Measurements from ENCODE around the gene ATG5.
A peak's percentile ranks its signal among the peaks of the same experiment; 100 is the strongest.
"Not testable (repeated sequence)": the region's sequence is repeated elsewhere in the genome, so short reads cannot be mapped to it uniquely, and the experiment has no call there.

ATG5 gene

DNA sequence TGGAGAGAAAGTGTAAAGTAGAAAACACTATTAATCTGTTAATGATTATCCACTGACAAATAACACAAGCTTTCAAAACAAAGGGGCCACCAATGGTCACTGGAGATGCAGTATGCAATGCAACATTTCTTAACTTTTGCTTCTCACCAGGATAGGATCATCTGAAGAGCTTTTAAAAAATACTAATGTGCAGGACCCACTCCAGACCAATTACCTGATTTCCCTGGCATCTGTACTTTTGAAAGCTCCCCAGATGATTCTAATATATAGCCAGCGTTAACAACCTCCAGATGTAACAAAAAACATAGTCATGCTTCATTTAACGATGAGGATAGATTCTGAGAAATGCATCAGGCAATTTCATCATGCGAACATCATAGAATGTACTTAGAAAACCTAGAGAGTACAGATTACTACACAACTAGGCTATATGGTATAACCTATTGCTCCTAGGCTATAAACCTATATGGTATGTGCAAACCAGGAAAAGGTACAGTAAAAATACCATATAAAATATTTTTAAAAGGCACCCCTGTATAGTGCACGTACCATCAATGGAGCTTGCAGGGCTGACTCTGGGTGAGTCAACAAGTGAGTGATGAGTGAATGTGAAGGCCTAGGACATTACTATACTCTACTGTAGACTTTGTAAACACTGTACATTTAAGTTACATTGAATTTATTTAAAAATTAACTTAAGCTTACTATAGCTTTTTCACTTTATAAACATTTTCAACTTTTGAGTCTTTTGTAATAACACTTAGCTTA is 69.2 kb downstream of the ATG5 start:
- DNase-seq (ENCODE audit: low spot score), result no peak

DNA sequence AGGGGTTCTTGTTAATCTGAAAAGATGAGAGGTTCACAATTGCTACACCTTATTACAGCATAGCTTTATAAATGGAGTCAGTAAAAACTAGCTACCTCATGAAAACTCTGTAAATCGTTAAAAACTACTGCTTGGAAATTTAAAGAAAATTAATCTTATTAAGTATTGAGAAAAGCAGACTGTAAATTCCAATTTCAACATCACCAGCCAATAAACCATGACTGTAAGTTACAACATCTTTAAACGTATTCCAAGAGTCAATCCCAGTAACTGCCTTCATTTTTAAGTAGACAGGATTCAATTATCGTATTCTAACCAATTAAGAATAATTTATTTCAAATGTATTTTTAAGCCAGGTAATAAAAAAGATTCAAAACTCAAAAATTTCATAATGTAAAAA is 70.3 kb downstream of the ATG5 start:
- DNase-seq (ENCODE audit: low spot score), result no peak

DNA sequence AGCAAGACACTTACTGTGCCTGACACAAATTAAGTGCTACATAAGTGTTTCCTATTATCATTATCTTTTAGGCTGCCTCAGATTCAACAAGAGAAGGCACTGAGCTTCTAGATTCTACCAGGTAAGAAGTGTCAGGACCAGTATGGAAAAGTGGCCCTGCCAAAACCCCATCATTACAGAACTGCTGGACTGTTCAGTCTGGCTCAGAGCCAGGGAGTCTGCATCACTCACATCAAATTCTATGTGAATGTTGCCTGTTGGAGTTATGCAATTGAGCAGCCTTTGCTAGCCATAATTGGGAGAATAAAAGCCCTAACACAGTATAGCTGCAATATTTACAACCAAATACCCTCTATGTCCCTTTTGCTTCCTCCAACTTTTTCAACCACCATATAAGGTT is 70.9 kb downstream of the ATG5 start:
- DNase-seq (ENCODE audit: low spot score), result no peak

DNA sequence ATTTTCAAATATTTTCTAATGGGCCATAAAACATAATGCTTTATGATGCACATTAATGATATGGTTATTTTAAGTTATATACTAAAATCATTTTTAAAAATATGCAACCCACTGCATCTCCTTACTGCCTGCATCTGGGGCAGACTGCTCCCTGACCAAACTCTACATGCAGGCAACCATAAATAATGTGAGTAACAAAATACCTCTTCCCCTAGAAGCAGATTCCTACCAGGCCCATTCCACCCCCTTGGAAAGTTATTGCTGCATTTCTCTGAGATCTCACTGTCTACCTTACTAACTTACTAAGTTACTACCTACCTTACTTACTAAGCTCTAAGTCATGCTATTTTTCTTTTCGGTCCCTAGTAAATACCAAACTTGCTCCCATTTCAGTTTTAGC is 71.8 kb downstream of the ATG5 start:
- no peak for DNase-seq (ENCODE audit: low spot score)

DNA sequence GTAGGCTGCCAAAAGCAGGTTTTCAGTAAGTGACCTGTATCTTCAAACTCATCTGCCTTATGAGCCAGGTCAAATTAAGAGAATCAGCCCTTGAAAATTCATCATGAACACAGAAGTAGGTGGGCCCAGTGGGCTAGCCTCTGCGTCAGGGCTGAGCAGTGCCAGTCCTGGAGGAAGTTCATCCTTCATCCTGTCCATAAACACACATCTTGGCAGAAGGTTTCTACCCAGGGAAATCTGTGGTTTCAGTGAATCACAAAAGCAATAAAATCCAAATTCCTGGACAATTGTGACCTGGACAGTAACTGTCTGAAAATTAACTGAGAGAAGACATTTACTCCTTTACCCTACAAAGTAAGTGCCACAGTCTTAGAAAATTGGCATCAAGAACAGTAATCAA is 72.4 kb downstream of the ATG5 start:
- no peak for DNase-seq (ENCODE audit: low spot score)

DNA sequence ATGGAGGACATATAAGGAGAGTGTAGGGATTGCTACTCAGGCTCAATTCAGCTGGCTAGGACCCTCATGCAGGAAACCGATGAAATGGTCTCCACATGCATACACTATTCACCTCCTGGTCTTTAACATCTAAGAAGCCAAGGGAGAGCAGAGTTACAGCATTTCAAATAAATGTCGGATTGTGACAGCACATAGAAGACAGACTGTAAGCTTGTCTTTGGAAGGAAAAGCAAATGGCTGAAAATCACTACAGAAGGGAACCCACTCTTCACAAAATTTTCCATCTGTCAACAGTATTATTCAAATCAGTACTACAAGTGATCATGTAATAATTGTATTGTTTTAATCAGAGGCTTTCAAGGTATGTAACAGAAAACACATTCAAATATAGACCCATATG is 72.9 kb downstream of the ATG5 start:
- DNase-seq (ENCODE audit: low spot score), result no peak

DNA sequence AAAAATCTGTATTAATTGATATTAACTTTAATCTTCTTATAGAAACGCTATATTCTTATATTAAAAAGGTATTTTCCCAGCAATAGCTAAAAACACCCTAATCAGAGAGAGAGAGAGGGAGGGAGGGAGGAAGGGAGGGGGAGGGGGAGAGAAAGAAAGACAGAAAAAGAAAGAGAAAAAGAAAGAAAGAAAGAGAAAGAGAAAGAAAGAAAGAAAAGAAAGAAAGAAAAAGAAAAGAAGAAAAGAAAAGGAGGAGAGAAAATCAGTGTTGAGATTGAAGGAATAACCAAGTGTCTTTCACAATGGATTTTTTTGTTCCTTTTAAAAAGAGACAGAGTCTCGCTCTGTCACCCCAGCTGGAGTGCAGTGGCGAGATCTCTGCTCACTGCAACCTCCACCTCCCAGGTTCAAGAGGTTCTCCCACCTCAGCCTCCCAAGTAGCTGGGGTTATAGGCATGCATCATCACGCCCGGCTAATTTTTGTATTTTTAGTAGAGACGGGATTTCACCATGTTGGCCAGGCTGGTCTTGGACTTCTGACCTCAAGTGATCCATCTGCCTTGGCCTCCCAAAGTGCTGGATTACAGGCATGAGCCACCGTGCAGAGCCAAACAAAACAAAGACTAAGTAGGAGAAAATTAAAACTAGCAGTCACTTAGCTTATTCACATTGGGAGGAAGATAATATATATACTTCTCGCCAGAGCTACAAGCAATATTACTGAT is 73.9 kb downstream of the ATG5 start:
- DNase-seq (ENCODE audit: low spot score), result not testable (repeated sequence)

DNA sequence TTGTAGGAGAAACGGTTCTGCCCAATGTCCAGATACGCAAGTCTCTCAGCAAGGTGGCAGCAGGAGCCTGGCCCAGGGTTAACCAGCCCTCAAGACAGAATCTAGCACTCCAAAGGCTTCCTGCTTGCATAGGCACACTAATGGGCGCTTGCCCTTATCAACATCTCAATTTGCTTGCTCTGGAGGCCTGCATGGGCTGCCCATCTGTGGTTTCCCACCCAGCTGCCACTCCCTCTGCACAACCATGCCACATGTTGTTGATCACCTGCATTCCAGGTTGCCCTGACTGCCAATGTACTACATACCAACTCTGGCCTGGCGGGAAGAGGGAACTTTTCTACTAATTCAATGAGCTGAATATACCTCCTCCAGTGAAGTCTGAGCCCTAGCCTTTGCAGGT is 74.6 kb downstream of the ATG5 start:
- DNase-seq (ENCODE audit: low spot score), result no peak

DNA sequence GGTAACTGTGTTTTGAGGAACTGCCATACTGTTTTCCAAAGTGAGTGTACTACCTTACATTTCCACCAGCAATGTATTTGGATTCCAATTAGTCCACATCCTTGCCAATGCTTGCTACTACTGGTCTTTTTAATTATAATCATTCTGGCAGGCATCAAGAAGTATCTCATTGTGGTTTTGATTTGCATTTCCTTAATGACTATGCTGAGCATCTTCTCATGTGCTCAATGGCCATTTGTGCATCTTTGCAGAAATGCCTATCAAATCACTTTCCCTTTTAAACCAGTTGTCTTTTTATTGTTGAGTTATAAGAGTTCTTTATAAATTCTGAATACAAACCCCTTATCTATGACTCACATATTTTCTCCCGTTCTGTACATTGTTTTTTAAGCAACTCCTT is 75.9 kb downstream of the ATG5 start:
- no peak for DNase-seq (ENCODE audit: low spot score)

DNA sequence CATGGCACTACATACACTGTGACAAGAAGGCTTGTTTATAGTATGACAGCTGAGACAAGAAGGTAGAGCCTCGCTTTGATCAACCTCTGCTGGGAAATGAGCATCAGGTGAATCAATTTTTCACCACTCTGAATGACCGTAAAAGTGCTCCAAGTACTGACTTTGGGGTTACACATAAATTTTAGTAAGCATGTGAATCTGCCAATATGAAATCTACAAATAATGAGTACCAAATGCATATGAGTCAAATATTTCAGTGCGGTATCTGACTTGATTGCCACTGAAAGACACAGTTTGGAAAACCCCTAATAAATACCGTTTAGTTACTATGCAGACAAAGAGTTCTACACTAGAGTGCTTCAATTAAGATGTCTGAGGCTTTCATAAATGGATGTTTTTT is 77.8 kb downstream of the ATG5 start:
- DNase-seq (ENCODE audit: low spot score), result peak; percentile 6

DNA sequence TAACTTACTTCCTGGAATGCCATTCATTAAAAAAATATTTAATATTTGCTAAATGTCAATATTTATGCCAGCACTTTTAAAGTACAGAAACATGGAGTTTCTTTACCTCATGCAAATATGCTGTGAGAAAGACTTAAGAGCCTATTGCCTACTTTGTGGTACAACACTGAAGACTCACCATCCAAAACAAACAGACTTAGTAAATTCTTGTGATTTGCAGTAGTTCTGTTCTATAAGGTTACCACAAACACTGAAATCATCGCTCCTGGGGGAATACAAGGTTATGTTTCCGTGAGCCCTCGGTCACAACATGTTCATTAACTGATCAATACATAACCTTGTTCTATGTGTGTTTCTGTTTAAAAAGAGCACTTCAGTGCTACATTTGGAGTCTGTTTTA is 78.3 kb downstream of the ATG5 start:
- DNase-seq (ENCODE audit: low spot score), result no peak

DNA sequence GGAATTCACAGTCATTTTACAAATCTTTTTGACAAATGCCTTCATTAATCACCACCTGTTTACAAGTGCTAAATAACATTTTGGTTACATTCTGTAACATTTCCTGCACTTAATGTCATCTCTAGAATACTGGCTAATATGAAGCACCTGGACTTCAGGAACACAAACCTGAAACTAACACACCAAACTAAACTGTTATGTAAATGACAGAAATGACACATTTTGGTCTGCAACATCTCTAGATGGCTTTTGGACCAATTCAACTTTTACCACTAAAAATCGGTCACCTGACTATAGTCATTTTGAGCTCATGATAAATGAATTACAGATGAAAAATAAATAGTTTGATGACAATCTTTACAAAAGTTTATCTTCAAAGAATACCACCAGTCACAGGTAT is 80.6 kb downstream of the ATG5 start:
- DNase-seq (ENCODE audit: low spot score), result no peak

DNA sequence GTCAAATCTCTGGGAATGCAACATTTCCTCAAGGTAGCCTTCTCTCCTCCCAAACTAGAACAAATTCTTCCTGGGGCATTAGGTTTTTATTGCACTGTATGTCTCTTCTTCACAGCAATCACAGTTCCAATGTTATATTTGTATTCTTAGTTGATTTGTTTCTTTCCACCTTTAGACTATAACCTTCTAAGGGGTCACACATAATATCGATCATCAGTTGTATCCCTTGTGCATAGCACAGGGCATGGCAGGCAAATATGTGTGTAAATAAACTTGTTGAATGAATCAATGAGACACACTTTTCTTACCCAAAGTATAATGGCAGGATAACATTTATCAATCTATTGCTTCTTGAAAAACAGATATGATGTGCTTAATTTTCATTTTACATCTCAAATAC is 81.0 kb downstream of the ATG5 start:
- DNase-seq (ENCODE audit: low spot score), result no peak

DNA sequence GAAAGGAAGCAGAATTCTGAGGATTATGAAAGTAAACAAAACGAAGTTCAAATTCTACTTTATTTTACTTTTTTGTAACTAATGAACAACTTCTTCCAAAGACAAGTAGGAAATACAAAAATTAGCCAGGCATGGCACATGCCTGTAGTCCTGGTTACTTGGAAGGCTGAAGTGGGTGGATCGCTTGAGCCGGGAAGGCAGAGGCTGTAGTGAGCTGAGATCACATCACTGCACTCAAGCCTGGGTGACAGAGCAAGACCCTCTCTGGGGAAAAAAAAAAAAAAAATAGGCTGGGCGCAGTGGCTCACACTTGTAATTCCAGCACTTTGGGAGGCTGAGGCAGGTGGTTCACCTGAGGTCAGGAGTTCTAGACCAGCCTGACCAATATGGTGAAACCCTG is 82.3 kb downstream of the ATG5 start:
- no peak for DNase-seq (ENCODE audit: low spot score)

DNA sequence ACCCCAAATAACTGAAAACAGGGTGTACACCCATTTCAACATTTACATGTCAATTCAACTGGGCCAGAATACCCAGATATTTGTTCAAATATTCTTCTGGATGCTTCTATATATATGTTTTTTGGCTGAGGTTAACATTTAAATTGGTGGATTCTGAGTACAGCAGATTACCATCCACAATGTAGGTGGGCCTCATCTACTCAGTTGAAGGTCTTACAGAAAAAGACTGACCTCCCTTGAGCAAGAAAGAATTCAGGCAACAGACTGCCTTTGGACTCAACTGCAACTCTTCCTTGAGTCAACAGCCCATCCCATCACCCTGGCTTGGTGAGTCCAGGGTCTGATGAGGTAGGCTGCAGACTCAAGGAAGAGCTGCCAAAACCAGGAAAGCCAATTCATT is 84.1 kb downstream of the ATG5 start:
- no peak for DNase-seq (ENCODE audit: low spot score)

DNA sequence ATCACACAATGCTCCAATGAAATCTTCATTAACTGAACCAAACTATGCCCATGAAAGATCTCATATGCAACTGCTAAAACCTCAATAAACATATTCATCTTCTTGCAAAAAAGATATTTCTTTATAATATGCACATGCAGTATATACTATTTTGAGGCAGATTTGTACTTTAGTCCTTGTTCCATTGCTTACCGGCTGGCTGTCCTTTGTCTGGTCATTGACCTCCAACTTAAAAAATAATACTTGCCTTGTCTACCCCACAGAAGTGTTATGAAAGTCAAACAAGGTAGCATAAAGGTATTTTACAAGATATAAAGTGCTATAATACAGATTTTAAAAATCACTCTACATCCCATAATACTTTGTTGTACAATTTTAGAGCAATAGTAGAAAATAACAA is 88.3 kb downstream of the ATG5 start:
- no peak for DNase-seq (ENCODE audit: low spot score)

DNA sequence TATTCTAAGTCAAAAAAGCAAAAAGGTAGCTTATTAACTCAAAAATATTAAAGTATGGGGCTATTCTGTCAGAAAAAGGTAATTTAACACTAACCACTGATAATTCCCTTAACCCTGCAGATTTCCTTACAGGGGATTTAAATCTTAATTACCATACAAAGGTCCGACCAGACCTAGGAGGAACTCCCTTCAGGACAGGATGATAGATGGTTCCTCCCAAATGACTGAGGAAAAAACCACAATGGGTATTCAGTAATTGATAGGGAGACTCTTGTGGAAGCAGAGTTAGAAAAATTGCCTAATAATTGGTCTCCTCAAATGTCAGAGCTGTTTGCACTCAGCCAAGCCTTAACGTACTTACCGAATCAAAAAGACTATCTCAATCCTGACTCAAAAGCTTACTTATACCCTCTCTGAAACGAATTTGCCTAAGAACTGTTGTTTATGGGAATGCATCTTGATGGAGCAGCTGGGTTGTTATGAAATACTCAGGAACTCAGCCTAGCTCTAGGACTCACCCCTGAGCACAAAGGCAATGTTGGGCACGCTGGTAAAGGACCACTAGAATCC is 95.6 kb downstream of the ATG5 start:
- DNase-seq (ENCODE audit: low spot score), result not testable (repeated sequence)

DNA sequence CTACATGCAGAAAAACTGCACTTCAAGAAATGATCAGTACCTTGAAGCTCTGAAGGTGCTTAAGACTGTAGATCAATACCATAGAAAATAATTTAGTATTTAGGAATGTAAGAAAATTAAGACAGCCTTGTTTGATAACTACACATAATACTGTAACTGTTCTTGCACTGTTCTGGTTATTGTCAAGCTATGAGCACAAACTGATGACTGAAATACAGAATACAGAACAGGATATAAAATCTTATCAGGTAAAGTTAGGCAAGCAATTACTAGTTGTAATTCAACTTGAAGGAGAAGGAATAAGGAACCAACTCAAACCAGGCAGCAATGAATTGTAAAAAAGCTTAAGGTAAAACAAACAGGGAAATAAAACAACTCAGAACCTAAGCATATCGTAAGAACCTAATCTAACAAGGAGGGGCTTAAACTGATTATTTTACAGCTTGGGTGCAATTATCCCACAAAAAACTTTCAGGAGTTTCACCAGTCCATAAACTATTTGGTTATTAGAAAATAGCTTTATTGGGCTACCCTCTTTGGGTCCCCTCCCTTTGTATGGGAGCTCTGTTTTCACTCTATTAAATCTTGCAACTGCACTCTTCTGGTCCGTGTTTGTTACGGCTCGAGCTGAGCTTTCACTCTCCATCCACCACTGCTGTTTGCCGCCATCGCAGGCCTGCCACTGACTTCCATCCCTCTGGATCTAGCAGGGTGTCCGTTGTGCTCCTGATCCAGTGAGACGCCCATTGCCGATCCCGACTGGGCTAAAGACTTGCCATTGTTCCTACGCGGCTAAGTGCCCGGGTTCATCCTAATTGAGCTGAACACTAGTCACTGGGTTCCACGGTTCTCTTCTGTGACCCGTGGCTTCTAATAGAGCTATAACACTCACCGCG is 97.7 kb downstream of the ATG5 start:
- no peak for DNase-seq (ENCODE audit: low spot score)

DNA sequence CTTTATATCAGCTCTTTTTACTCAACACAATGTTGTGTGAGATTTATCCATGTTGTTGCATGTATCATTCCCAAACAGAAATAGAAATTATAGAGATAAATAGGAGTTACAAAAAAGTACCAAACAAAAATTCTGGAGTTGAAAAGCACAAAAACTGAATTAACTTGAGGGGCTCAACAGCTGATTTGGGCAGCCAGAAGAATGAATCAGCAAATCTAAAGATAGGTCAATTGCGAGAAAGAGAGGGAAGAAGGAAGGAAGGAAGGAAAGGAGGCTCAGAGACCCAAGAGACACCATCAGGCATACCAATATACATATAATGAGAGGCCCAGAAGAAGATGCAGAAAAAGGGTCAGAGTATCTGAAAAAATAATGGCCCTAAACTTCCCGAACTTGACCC is 98.9 kb downstream of the ATG5 start:
- DNase-seq (ENCODE audit: low spot score), result no peak

DNA sequence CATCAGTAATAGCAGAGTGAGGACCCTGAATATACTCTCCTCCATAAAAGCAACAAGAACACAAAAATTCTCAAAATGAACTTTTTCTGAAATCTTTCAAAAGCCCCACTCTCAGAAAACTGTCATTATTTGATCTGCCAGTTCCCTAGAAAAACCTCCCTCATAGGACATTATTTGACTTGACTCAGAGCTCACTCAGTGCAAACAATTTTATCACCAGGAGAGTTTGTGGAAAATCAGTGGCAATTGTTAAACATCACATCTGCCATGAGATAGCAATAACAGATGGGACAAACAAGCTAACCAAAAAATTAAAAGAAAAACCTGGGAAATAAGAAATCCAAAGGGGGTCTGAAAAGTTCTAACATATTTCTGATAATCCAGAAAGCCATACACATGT is 100.0 kb downstream of the ATG5 start:
- no peak for DNase-seq (ENCODE audit: low spot score)

DNA sequence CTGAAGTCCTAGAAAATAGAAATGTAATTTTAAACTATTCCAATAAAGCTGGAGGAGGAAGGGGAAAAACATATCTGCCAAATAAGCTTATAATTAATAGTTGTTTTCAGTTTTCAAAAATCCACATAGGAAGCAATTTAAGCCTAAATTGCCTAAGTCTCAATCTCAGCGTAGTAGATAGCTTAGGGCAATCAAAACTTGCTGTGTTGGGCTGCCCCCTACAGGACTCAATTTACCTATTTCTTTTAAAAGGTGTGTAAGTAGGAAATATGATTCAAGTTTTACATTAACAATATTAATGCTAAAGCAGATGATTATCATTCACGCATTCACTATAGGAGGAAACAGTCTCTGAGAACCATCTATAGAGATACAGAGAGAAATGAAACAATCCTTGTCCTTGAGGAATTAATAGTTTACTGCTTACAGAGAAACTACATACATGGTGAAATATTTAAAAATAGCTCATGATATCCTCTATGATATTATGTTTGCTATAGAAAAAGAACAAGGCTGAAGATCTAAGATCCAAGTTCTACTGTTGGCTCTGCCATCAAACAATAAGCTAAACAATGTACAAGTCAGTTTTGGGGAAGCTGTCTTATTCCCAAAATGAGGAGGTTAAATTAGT is 102.1 kb downstream of the ATG5 start:
- DNase-seq (ENCODE audit: low spot score), result peak; percentile 85

DNA sequence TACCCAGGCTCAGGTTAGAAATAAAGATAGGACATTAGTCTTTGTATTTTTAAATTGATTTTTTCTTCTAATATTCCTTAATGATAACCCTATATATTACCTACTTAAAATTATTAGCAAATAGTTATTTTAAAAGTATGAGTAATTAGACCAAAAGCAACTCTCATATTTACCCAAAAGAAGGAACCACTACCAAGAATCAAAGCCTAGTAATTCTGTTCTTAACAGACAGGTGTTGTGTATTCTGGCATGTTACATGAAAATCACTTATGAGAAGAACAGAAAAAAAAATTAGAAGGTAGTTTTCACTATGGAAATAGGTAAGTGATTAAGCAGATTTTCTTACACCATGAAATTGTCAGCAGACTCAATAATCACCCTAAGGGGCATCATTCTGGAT is 105.1 kb downstream of the ATG5 start:
- DNase-seq (ENCODE audit: low spot score), result no peak

Data from CD4-positive, alpha-beta T cell treated with Interleukin-2 at 100 ng/mL for 4 hours (primary cell).